ENCODE data around the gene PSMB7.

DNA sequence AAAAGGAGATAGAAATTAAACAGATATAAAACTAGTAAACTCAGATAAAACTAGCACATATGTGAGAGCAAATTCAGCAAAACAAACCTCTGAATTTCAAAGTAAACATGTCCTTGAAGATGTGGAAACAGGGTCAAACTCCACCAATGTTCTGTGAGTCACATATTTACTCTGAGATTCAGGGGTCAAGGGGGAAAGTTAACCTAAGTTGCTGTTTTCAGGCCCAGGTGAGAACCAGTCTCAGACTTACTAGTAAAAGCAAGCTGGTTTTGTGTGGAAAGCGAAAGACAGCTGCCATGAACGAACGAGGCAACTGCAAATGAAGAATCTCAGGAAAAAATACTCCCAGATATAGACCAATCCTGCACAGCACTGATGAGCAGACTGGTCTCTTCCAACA, 29.0 kb downstream of the PSMB7 start:
- TF ChIP-seq, protein P1, sequence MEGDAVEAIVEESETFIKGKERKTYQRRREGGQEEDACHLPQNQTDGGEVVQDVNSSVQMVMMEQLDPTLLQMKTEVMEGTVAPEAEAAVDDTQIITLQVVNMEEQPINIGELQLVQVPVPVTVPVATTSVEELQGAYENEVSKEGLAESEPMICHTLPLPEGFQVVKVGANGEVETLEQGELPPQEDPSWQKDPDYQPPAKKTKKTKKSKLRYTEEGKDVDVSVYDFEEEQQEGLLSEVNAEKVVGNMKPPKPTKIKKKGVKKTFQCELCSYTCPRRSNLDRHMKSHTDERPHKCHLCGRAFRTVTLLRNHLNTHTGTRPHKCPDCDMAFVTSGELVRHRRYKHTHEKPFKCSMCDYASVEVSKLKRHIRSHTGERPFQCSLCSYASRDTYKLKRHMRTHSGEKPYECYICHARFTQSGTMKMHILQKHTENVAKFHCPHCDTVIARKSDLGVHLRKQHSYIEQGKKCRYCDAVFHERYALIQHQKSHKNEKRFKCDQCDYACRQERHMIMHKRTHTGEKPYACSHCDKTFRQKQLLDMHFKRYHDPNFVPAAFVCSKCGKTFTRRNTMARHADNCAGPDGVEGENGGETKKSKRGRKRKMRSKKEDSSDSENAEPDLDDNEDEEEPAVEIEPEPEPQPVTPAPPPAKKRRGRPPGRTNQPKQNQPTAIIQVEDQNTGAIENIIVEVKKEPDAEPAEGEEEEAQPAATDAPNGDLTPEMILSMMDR (IDR thresholded peaks at IDR 0.05; ENCODE audit: low read length) = no peak
- TF ChIP-seq EZH2 (IDR thresholded peaks at IDR 0.05; ENCODE audit: borderline replicate concordance, low read length) = no peak

Measured in OCI-LY1 (cell line).